HG03060 (cell line): ENCODE data around the gene CFAP70.
"Not testable (repeated sequence)": the region's sequence is repeated elsewhere in the genome, so short reads cannot be mapped to it uniquely, and the experiment has no call there.

Experiments
- ATAC-seq: cut with Tn5 transposase; IDR thresholded peaks from one replicate; pipeline ENCODE4 v1.9.1; 2021; ENCODE audit warnings: low read depth, moderate number of reproducible peaks; ENCODE audit not compliant: unreplicated experiment

CFAP70 gene

DNA sequence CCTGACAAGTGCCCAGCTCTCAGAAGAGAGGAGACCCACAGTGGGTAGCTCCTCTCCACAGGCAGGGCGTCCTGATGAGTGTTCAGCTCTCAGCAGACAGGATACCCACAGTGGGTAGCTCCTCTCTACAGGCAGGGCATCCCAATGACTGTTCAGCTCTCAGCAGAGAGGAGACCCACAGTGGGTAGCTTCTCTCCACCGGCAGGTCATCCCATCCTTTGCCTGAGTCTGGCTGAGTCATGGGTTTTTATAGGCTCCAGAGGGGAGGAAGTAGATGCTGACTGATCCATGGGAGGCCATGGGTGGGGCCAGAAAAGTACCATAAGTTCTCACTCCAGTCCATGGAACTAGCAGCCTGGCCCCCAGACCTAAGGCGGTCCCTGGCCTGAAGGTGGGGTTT is 18.5 kb downstream of the CFAP70 start:
- ATAC-seq, result no peak

DNA sequence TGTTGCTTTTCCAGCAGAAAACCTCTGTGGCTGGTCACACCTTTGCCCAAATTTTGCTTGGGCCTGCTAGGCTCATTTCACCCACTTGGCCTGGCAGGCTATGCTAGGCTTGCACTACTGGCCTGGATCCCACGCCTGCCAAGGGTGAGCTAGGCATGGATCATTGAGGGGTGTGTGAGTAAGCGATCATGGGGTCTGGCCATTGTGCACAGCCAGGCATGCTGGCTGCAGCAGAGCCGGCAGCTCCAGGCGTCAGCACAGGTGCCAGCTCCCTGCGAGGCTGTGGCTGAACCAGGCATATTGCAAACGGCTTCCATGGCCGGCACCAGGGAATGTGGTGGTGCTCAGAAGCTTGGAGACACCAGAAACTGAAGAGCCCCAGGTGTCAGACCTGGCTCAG is 19.2 kb downstream of the CFAP70 start:
- no peak for ATAC-seq

DNA sequence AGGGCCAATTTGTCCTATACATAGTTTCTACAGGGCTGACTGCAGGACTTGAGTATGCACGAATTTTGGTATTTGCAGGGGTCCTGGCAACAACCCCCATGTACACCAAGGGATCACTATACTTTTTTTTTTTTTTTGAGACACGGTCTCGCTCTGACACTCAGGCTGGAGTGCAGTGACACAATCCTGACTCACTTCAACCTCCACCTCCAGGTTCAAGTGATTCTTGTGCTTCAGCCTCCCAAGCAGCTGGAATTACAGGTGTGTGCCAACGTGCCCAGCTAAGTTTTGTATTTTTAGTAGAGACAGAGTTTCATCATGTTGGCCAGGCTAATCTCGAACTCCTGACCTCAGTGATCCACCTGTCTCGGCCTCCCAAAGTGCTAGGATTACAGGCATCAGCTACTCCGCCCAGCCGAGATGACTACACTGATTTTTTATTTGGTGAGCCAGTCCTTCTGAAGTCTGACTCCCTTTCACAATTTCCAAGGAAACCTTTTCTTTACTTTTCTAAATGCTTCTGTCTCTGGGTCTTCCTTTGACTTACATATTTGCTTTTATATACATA is 19.8 kb downstream of the CFAP70 start:
- ATAC-seq, result no peak

DNA sequence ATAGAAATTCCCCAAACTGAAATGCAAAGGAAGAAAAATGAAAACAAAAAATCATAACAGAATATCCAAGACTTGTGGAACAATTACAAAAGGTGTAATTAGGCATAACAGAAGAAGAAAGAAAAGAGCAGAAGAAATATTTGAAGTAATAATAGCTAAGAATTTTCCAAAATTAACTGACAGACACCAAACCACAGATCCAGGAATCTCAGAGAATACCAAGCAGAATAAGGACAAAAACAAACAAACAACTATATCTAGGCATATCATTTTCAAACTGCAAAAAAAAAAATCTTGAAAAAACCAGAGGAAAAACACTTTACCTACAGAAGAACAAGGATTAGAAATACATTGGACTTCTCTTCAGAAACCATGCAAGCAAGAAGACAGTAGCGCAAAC is 25.5 kb downstream of the CFAP70 start:
- no peak for ATAC-seq

DNA sequence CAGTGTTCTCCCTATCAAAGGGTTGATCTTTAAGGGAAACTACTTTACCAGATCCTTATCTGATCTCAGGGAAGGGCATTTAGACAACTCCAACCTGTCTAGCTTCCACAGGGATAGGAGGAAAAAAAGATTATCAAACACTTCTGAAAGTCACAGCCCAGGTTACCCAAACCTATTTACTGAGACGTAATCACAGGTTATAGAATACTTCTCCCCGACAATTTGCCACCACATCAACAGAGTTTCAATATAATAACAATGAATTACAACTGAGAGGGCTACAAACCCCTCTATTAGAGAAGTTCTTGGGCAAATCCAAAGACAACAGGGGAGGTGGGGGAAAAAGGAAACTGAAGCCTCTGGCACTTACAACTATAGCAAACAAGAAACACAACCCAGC is 26.3 kb downstream of the CFAP70 start:
- ATAC-seq, result no peak

DNA sequence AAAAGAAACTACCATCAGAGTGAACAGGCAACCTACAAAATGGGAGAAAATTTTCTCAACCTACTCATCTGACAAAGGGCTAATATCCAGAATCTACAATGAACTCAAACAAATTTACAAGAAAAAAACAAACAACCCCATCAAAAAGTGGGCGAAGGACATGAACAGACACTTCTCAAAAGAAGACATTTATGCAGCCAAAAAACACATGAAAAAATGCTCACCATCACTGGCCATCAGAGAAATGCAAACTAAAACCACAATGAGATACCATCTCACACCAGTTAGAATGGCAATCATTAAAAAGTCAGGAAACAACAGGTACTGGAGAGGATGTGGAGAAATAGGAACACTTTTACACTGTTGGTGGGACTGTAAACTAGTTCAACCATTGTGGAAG is 30.1 kb downstream of the CFAP70 start:
- ATAC-seq, result not testable (repeated sequence)

DNA sequence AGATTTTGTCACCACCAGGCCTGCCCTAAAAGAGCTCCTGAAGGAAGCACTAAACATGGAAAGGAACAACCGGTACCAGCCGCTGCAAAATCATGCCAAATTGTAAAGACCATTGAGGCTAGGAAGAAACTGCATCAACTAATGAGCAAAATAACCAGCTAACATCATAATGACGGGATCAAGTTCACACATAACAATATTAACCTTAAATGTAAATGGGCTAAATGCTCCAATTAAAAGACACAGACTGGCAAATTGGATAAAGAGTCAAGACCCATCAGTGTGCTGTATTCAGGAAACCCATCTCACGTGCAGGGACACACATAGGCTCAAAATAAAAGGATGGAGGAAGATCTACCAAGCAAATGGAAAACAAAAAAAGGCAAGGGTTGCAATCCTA is 33.4 kb downstream of the CFAP70 start:
- not testable (repeated sequence) for ATAC-seq

DNA sequence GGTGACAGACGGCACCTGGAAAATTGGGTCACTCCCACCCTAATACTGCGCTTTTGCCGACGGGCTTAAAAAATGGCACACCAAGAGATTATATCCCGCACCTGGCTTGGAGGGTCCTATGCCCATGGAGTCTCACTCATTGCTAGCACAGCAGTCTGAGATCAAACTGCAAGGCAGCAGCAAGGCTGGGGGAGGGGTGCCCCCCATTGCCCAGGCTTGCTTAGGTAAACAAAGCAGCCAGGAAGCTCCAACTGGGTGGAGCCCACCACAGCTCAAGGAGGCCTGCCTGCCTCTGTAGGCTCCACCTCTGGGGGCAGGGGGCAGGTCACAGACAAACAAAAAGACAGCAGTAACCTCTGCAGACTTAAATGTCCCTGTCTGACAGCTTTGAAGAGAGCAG is 35.1 kb downstream of the CFAP70 start:
- not testable (repeated sequence) for ATAC-seq

DNA sequence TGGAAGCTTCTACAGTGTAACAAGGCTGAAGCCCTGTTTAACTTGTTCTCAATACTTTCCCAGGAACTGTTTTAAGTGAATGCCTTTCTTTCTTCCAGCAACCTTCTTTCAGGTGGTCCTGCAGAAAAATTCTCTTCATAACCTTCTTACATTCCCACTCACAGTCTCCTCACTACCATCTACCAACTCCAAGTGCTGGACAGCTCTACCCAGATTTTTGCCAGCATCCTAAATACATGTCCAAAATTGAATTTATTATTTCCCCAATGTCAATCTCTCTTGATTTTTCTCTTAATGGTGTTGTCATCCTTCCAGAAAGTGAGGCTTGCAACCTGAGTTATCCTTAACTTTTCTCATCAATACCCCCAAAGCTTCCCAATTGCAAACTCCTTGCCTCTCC is 48.2 kb downstream of the CFAP70 start:
- no peak for ATAC-seq

DNA sequence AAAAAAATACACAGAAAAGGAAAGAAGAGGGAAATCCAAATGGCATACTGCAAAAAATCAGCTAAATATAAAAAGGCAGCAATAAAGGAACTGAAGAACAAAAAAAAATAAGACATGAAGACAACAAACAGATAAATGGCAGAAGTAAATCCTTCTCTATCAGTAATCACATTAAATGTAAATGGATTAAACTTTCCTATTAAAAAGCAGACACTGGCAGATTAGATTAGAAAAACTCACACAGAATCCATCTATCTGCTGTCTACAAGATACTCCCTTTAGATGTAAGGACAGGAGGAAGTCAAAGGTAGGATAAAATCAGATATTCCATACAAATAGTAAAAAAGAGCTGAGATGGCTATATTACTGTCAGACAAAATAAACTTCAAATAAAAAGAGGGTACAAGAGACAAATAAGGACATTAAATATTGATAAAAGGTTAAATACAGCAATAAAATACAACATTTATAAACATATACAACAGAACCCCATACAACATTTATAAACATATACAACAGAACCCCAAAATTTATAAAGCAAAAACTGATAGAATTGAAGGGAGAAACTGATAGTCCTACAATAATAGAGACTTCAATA is 51.4 kb downstream of the CFAP70 start:
- no peak for ATAC-seq

DNA sequence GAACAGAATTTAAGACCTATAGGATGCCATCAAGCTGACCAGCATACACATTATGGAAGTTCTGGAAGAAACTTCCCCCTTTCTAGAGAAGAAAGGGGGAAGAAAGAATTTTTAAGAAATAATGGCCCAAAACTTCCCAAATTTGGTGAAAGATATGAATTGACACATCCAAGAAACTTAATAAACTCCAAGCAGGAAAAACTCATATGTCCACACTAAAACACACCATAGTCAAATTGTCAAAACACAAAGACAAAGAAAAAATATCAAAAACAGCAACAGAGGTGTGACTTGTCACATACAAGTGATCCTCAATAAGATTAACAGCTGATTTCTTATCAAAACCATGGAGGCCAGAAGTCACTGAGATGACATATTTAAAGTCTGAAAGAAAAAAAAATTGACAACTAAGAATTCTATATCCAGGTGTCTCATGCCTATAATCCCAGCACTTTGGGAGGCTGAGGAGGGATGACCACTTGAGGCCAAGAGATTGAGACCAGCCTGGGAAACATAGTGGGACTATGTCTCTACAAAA is 52.4 kb downstream of the CFAP70 start:
- ATAC-seq, result no peak

DNA sequence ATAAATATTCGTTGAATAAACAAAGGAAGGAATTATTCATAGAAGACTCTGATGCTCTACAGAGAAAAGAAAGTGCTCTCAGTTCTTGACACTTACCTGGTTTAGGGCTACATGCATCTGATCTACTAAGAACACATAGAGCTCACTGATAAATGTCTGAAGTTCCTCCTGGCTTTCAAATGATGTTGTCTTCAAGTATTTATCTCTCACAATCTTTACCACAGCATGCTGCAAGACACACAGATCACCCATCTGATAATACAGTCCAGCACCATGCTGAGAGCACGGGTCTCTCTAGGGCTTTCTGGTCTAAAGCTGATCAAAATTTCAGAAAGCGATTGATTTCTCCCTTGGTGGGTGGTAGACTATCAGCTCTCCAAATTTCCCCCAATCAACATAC is 61.7 kb downstream of the CFAP70 start:
- no peak for ATAC-seq

DNA sequence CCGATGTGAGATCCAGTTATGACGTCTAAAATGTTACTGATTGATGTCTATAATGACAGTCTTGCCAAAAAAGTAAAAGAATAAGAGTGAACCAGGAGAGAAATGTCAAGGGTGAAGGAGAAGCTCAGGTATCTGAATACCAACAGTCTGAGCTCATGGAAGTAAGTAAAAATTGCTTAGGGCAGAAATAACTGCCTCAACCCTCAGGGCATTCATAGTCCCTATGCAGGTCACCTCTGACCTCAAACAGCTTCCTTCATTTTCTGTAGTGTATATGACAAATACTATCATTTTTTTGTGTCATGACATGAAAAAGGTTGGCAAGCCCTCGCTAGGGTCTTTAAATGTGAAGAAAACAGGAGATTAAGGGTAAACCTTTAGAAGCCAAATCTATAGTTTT is 65.2 kb downstream of the CFAP70 start:
- no peak for ATAC-seq

DNA sequence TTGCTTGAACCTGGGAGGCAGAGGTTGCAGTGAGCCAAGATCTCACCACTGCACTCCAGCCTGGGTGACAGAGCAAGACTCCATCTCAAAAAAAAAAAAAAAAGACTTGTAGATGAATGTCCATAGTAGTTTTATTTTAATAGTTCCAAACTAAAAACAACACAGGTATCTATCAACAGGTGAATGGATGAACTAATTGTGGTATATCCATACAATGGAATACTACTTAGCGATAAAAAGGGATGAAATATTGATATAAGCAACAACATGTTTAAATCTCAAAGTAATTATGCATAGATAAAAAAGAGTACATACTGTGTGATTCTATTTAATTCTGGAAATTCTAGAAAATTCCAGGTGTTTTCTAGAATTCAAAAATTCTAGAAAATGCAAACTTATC is 68.7 kb downstream of the CFAP70 start:
- ATAC-seq, result no peak

DNA sequence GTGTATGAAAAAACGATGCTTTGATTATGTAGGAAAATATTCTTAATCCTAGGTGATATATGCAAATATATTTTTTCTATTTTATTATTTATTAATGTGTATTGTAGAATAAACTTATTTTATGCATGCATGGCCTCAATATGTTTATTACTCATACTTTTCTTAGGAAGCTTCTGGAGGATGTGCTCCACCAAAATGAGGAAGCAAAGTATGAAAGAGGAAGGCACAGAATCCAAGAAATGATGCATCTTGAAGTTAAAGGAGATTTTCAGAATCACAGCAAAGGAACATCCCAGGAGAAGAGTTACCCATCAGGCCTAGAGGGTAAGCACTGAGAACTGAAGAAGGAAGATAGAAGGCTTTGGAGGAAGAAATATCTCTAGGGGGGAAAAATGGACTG is 71.2 kb downstream of the CFAP70 start:
- ATAC-seq, result no peak

DNA sequence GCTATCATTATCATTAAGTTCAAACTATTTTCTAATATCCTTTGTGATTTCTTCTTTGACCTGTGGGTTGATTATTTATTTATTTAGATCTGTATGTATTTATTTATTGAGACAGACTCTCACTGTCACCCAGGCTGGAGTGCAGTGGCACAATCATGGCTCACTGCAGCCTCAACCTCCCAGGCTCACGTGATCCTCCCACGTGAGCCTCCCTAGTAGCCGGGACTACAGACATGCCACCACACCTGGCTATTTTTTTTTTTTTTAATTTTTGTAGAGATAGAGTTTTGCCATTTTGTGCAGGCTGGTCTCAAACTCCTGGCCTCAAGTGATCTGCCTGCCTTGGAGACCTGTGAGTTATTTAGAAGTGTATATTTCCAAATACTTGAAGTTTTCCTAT is 77.6 kb downstream of the CFAP70 start:
- ATAC-seq, result no peak

DNA sequence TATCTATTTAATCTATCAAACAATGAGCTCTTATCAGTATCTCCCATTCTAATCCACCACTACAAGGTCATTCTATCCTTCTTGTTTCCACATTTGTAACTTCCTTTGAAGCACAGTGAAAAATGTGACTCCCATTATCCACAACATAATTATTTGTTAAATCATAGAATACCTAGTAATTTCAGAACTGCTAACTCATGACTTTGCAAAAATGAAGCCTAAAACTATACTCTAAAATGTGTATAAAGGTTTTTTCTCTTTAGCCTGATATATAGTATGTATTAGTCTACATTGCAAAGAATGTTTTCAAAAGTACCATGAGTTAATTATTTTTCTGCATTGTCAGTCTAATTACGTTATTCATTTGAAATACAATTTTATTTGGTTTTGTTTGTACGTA is 94.2 kb downstream of the CFAP70 start:
- ATAC-seq, result no peak

DNA sequence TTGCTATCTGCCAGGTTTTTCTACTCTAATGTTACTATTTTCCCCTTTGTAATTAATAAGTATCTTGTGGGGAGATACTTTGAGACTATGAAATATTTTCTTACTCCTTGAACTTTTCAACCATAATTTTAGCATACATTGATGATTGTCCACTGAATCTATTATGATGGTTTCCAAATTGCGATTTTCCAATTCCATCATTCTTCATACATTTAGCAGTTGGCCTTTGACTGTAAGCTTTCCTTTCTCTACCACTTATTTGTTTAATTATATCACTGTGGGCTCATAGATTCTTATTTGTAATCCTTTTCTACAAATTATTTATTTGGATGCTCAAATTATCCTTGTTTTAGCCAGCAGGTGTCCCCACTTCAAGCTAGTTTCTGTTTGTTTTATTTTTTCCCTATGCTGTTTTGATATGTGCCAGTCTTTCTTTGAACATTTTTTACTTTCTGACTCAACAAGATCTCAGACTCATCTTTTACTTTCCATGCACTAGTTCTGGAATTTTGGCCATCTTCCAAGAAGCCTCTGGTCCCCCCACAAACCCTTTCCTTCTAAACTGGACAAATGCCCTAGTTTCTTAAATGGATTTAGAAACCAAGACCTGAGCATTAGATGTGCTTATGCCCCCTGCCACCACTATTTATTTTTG is 94.8 kb downstream of the CFAP70 start:
- no peak for ATAC-seq

DNA sequence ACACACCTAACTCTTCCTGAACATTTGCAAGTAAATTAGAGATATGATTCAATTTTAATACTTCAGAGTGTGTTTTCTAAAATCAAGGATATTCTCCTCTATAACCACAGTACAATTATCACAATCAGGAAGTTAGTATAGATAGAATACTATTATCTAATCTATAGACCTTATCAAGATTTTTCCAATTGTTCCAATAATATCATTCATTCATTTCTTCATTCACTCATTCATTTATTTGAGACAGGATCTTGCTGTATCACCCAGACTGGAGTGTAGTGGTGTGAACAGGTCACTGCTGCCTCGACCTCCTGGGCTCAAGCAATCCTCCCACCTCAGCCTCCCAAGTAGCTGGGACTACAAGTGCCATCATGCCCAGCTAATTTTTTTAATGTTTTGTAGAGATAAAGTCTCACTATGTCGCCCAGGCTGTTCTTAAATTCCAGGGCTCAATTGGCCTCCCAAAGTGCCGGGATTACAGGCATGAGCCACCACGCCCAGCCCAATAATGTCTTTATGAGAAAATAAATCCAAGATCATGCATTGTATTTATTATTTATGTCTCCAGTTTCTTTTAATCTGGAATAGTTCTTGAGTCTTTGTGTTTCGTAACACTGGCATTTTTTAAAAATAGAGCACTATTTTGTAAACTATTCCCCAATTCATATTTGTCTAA is 95.6 kb downstream of the CFAP70 start:
- ATAC-seq, result no peak

DNA sequence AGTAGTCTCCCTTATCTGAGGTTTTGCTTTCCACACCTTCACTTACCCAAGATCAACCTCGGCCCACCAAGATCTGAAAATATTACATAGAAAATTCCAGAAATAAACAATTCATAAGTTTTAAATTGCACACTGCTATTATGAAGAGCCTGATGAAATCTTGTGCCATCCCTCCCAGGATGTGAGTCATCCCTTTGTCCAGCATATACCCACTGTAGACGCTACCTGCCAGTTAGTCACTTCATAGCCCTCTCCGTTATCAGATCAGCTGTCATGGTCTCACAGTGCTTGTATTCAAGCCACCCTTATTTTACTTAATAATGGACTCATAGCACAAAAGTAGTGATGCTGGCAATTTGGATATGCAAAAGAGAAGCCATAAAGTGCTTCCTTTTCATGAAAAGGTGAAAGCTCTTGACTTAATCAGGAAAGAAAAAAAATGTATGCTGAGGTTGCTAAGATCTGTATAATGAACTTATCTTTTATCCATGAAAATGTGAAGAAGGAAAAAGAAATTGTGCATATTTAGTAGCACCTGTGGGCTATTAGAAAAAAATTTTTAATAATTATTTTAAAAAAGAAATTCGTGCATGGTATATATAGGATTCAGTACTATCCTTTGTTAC is 96.4 kb downstream of the CFAP70 start:
- no peak for ATAC-seq

DNA sequence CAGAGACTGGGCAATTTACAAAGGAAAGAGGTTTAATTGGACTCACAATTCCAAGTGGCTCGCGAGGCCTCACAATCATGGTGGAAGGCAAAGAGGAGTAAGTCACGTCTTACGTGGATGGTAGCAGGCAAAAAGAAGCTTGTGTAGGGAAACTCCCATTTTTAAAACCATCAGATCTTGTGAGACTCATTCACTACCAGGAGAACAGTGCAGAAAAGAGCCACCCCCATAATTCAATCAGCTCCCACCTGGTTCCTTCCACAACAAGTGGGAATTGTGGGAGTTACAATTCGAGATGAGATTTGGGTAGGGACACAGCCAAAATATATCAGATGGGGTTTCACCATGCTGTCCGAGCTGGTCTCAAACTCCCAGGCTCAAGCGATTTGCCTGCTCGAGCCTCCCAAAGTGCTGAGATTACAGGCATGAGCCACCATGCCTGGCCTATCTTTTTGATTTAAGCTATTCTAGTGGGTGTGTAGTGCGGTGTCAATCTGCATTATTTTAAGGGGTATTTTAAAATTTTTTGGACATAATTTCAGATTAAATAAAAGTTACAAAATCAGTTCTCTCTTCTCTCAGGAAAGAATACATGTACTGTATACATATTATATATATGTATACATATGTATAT is 97.2 kb downstream of the CFAP70 start:
- no peak for ATAC-seq
